K562 treated with DMSO at 1 percent for 24 hours (cell line): ENCODE results near the gene APEX1. TPM values are rescaled to one million over a fixed set of nuclear protein-coding genes. Genes with fewer than 3 reads are reported as not detected.

Source experiments
- total RNA-seq: library from RNA; unstranded; fragments of 300-600 nt; gene quantifications from 2 replicates; pipeline ENCODE4 v1.2.3, GENCODE V29; 2022; ENCODE audit warnings: low read depth; ENCODE audit not compliant: insufficient read depth

Gene APEX1
- total RNA-seq, result 110 and 122 TPM in 2 replicates

DNA sequence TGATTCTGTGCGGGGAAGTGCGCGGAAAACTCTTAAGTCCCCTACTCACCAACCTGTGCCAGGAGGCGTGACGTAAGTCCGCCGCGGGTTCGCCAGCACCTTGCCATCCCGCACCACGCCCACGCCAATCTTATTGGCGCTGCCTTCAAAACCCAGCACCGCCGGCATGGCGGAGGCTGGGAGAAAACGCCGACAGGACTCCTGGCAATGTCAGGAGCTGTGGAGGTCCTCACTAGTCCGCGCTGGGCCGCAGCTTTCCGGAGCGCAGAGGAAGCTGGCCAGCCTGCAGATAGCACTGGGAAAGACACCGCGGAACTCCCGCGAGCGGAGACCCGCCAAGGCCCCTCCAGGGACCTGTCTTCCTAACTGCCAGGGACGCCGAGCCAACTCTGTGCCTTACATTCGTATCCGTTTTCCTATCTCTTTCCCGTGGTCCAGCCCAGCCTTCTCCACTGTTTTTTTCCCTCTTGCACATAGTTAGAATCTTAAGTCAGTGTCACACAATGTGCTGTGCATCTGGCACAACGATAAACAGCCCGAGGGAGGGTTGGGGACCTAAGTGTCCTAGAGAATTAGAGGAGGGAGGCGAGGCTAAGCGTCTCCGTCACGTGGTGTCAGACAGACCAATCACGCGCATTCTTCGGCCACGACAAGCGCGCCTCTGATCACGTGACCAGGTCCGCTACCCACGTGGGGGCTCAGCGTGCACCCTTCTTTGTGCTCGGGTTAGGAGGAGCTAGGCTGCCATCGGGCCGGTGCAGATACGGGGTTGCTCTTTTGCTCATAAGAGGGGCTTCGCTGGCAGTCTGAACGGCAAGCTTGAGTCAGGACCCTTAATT, at the start of gene APEX1, which contains the start of gene OSGEP:
Gene APEX1 (plus strand): TSS at position 711 of the 839 bp plus-strand sequence. CDS start 420 bp downstream, outside the sequence.
Gene OSGEP (minus strand): TSS at position 297 of the 839 bp plus-strand sequence. CDS start 129 bp downstream, at position 168.

DNA sequence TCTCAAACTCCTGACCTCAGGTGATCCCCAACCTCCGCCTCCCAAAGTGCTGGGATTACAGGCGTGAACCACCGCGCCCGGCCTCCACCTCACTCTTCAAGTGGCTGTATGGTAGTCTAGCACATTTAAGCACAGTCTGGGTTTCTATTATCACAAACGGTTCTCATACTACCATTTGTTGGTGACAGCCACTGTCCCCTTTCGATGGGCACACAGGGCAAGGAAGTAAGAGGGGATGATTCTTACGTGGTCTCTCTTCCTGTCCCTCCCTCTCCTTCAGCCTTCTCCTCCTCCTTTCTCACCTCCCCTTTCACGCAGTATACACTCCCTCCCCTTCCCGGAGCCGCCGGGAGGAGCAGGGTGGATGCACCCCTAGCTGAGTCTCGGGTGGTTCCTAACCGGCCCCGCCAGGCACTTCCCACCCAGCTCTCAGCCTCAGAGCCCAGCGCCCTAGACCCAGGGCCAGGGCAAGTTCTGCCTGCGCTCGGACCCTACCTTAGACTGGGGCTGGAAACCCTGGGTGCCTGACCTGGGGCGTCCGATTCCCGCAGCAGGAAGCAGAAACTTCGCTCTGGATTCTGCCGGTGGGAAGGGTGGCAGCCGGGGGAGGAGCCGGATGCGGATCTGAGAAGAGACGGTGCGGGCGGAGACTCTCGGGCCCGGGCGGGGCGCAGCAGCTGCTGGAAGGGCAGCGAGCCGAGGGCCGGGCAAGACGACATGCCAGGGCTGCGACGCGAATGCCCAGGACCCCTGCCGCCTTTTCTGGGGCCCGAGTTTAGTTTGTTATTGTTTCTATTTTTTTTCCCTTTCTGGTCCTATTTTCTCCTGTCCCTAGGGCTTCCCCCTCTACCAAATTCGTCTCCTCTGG, 41.9 kb upstream of the APEX1 start, which contains the start of gene TEP1:
Gene TEP1 (minus strand): TSS at position 626 of the 868 bp plus-strand sequence. CDS start 5,062 bp downstream, outside the sequence.

DNA sequence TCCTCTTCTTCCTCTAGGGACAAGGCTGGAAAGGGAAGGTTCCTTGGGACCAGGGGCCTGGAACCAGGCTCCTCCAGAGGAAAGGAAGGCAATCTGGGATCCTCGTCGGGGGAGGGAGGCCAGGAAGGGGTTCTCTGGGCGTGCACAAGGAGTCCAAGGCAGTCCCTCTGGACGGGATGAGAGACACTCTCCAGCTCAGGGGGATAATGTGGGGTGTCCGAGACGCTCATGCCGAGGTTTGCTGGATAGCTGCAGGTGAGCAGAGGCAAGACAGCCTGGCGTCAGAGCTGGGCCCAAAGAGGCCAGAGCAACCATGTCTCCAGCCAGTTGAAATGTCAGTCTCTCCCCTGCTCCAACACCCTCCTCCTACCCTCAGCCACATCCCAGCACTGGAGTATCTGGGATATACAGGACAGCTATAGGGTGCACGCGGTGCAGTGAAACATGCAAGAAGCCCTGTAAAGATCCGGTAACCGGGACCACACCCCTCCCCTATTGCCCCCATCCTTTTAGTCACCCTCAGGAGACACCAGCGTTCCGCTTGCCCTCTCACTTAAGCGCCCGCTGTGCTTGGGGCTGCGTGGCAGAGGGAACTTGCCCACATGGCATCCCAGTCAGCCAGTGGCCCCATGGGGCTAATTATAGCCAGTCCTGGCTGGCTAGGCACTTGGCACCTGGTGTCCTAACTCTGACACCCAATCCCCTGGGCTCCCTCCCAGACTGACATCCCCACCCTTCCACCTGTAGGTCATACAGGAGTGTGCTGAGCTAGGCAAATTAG, 19.3 kb upstream of the APEX1 start, which contains the start of gene KLHL33:
Gene KLHL33 (minus strand): TSS at position 585 of the 781 bp plus-strand sequence. CDS start 355 bp downstream, at position 230.

DNA sequence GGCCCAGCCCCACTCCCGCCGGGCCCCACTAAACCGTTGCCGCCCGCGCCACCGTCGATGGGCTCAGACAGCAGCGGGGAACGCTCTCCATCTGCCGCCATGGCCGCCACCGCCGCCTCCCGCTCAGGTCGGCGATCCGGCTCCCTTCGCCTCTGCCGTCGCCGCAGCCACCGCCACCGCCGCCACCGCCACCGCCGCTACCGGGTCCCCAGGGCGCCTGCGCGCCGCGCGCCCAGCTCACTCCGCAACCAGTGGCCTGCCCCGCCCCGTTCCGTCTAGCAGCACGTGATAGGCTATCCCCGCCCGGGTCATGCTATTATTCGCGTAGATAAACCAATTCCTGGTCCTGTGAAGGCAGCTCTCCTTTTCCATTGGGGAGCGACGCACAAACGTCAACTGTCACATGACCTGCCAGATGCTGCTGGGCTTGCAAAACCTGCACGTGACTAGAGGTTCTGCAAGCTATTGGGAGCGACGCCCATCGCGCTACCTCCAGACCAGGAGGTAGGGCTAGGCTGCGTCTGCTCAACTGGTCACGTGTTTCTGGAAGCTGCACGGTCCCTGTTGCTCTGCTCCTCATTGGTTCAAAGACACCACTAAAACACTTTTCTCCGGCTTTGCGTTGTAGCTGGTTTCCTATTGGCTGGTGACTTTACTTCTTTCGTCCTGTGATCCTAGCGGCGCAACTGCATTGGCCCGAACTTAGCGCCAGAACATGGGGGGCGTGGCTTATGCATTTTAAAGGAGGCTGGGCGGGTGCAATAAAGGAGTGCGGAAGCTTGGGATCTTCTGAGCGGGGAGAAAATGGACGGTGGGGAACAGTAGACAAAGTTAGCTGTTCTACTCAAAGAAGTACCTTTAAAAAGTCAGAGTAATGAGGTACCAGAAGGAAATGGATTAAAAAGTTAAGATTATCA, 6.5 kb downstream of the APEX1 start, which contains the start of gene PIP4P1:
Gene PIP4P1 (minus strand): TSS at position 210 of the 917 bp plus-strand sequence. CDS start 109 bp downstream, at position 101.

DNA sequence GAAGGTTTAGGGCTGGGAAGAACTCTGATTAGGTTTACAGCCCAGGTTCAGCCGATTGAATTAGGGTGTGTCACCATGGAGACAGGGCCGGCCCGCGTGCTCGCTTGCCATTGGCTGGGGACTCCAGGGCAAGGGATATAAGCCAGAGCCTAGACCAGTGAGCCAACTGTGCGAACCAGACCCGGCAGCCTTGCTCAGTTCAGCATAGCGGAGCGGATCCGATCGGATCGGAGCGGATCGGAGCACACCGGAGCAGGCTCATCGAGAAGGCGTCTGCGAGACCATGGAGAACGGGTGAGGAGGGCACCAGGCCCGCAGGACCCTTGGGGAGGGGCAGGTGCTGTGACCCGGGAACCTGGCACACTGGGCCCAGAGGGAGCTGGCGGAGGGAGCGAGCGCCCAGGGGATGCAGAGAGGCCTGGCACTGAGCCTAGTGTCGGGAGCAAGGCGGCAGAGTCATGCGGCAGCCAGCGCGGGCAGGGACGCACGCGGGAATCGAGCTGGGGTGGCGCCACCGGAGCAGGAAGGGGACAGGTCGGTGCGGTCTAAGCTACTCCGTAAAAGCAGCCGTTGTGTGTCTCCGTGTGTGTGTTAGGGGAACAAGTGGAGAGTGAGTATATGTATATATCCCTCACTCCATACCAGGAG, 14.3 kb downstream of the APEX1 start, which contains the start of gene PNP:
Gene PNP (plus strand): TSS at position 165 of the 648 bp plus-strand sequence. CDS start 119 bp downstream, at position 284.

Other genes starting within 250 kb of the APEX1 start
- gene OR11H6, start 231.5 kb upstream of the APEX1 start, total RNA-seq, result not detected in 2 replicates
- gene OR11H7, start 226.2 kb upstream of the APEX1 start, total RNA-seq, result not detected in 2 replicates
- gene OR11H4, start 215.9 kb upstream of the APEX1 start, total RNA-seq, result not detected in 2 replicates
- 4.7 and 9.8 TPM in 2 replicates for gene TTC5, start 149.3 kb upstream of the APEX1 start, total RNA-seq
- gene CCNB1IP1, start 121.9 kb upstream of the APEX1 start, total RNA-seq, result 63.5 and 64.1 TPM in 2 replicates
- 22.0 and 25.2 TPM in 2 replicates for gene PARP2, start 111.6 kb upstream of the APEX1 start, total RNA-seq
- gene TEP1, start 41.7 kb upstream of the APEX1 start, total RNA-seq, result 14.2 and 17.7 TPM in 2 replicates
- gene KLHL33, start 19.1 kb upstream of the APEX1 start, total RNA-seq, result 0.07 TPM in 1 of 2 replicates, not detected in the other
- 47.4 and 50.6 TPM in 2 replicates for gene OSGEP, start 414 bp upstream of the APEX1 start, total RNA-seq
- 29.3 and 34.6 TPM in 2 replicates for gene PIP4P1, start 6.2 kb downstream of the APEX1 start, total RNA-seq
- 67.6 and 79.5 TPM in 2 replicates for gene PNP, start 14.2 kb downstream of the APEX1 start, total RNA-seq
- gene RNASE10, start 50.3 kb downstream of the APEX1 start, total RNA-seq, result not detected in 2 replicates
- not detected in 2 replicates for gene RNASE9, start 105.8 kb downstream of the APEX1 start, total RNA-seq
- not detected in 2 replicates for gene RNASE11, start 132.8 kb downstream of the APEX1 start, total RNA-seq
- gene RNASE12, start 136.2 kb downstream of the APEX1 start, total RNA-seq, result not detected in 2 replicates
- not detected in 2 replicates for gene OR6S1, start 186.5 kb downstream of the APEX1 start, total RNA-seq
- 1.3 and 1.7 TPM in 2 replicates for gene RNASE4, start 229.3 kb downstream of the APEX1 start, total RNA-seq
- 1.5 and 2.2 TPM in 2 replicates for gene ANG, start 233.5 kb downstream of the APEX1 start, total RNA-seq